Stimulated activated naive B cell treated with anti-CD40 and anti-IgM and Interleukin-4, amounts not matched to agents 10 μg/mL and 1 μg/mL and 100 μg/mL, for 72 hours (primary cell): Measurements from ENCODE around the gene SARDH.

ENCODE experiments used
- ATAC-seq, 2 donors: fragments of 150-1000 bp; cut with Tn5 transposase; replicated peaks; 2 replicates each; pipeline ENCODE4 v1.10.0; 2021; ENCODE audit warnings: moderate library complexity in 1 of 2
- DNase-seq: peaks from one replicate; pipeline ENCODE4 v3.0.0; 2021
- H3K27ac Mint-ChIP-seq: one replicate; pipeline ENCODE4 v1.8.0; 2022; ENCODE audit warnings: mild to moderate bottlenecking, mixed read lengths
- H3K27me3 Mint-ChIP-seq, 2 donors: one replicate each; pipeline ENCODE4 v1.8.0; 2022; ENCODE audit warnings: mixed read lengths in 2 of 2
- H3K36me3 Mint-ChIP-seq, 2 donors: one replicate each; pipeline ENCODE4 v1.8.0; 2022; ENCODE audit warnings: mixed read lengths in 2 of 2, mild to moderate bottlenecking in 1 of 2
- H3K4me1 Mint-ChIP-seq, 2 donors: one replicate each; pipeline ENCODE4 v1.8.0; 2022; ENCODE audit warnings: mixed read lengths in 2 of 2, mild to moderate bottlenecking in 1 of 2
- H3K4me3 Mint-ChIP-seq, 2 donors: one replicate each; pipeline ENCODE4 v1.8.0; 2022; ENCODE audit warnings: mild to moderate bottlenecking in 2 of 2, mixed read lengths in 2 of 2, moderate library complexity in 1 of 2
- H3K9me3 Mint-ChIP-seq, 2 donors: one replicate each; pipeline ENCODE4 v1.8.0; 2022; ENCODE audit warnings: mixed read lengths in 2 of 2, mild to moderate bottlenecking in 1 of 2

Gene SARDH, protein sequence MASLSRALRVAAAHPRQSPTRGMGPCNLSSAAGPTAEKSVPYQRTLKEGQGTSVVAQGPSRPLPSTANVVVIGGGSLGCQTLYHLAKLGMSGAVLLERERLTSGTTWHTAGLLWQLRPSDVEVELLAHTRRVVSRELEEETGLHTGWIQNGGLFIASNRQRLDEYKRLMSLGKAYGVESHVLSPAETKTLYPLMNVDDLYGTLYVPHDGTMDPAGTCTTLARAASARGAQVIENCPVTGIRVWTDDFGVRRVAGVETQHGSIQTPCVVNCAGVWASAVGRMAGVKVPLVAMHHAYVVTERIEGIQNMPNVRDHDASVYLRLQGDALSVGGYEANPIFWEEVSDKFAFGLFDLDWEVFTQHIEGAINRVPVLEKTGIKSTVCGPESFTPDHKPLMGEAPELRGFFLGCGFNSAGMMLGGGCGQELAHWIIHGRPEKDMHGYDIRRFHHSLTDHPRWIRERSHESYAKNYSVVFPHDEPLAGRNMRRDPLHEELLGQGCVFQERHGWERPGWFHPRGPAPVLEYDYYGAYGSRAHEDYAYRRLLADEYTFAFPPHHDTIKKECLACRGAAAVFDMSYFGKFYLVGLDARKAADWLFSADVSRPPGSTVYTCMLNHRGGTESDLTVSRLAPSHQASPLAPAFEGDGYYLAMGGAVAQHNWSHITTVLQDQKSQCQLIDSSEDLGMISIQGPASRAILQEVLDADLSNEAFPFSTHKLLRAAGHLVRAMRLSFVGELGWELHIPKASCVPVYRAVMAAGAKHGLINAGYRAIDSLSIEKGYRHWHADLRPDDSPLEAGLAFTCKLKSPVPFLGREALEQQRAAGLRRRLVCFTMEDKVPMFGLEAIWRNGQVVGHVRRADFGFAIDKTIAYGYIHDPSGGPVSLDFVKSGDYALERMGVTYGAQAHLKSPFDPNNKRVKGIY

DNA sequence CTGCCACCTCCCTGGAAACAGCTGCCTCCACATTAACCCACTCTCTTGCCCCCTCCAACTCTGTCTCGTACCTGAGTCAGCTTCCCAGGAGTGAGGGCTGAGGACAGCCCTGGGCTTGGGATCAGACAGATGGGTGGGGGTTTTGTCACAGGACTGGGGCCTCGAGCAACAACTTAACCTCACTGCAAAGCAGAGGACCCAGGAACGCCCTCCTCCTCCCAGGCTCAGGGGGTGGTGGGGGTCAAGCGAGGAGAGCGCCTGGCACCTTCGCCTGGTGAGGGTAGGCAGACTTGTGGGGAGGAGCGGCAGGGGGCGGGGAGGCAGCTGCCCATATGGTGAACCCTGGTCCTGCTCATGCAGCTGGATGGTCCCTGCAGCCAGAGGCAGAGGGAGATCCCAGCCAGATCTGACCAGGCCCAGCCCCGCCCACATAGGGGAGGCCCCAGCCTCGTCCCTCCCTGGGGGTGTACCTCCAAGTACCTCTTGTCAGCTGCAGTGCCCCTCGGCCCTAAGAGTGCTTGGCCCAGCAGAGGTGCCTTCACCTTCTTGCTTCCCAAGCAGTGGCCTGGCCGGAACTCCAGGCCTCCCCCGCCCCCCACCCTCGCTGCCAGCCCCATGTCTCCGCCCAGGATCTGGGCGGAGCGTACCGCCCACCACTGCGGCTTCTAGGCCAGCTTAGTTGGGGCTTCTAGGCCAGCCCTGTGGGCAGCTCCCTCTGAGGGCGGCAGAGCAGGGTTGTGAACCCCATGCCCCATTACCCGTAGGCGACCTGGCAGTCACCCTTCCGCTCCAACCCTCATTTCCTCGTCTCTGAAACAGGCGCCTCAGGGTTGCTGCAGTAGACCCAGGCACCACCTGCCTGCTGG is at the start of gene SARDH:
SARDH (minus strand) TSS at position 579 of the 866 bp plus-strand sequence. CDS start 4,179 bp downstream, outside the sequence.
- ATAC-seq (peak; percentile 58 to 61), DNase-seq (peak; percentile 40)
- H3K36me3 Mint-ChIP-seq, result no peaks in the 10 kb centered on the region
- H3K9me3 Mint-ChIP-seq, result no peaks in the 10 kb centered on the region
- peaks cover 21 to 47% of the 10 kb centered on the region in 2 donors for H3K4me1 Mint-ChIP-seq
- H3K4me3 Mint-ChIP-seq, result peak within 1 kb of the TSS; percentile 53 to 78
- H3K27me3 Mint-ChIP-seq, result peaks cover 15 to 40% of the 10 kb centered on the region in 2 donors
- no peak within 1 kb of the TSS for H3K27ac Mint-ChIP-seq

- Mint-ChIP-seq H3K4me1 (peaks cover 69 to 96% of the 10 kb centered on the region in 2 donors), H3K27me3 (no peaks in the 10 kb centered on the region), H3K9me3 (no peaks in the 10 kb centered on the region), H3K36me3 (peaks cover 55 to 81% of the 10 kb centered on the region in 2 donors), H3K27ac (peak overlapping the region; percentile 74), H3K4me3 (peak overlapping the region; percentile 41 to 68)
- ATAC-seq (peak; percentile 79), DNase-seq (peak; percentile 33)
Measured at GRCh38 chr9:133787754-133788025, 49.5 kb upstream of the SARDH start.

GRCh38 chr9:133786907-133787753 is 49.0 kb upstream of the SARDH start:
- Mint-ChIP-seq H3K4me3 (peak overlapping the region; percentile 68 to 73), H3K9me3 (no peaks in the 10 kb centered on the region), H3K27me3 (no peaks in the 10 kb centered on the region), H3K36me3 (peaks cover 53 to 77% of the 10 kb centered on the region in 2 donors), H3K27ac (peak overlapping the region; percentile 93), H3K4me1 (peaks cover 72 to 96% of the 10 kb centered on the region in 2 donors)
- DNase-seq (no peak), ATAC-seq (no peak)

GRCh38 chr9:133786371-133786753 is 48.2 kb upstream of the SARDH start:
- peaks cover 68 to 96% of the 10 kb centered on the region in 2 donors for H3K4me1 Mint-ChIP-seq
- peak overlapping the region; percentile 93 for H3K27ac Mint-ChIP-seq
- H3K4me3 Mint-ChIP-seq, result peak overlapping the region; percentile 68 to 73
- no peaks in the 10 kb centered on the region for H3K9me3 Mint-ChIP-seq
- ATAC-seq, result peak; percentile 74 to 79
- peaks cover 50 to 74% of the 10 kb centered on the region in 2 donors for H3K36me3 Mint-ChIP-seq
- DNase-seq, result peak; percentile 68
- no peaks in the 10 kb centered on the region for H3K27me3 Mint-ChIP-seq

GRCh38 chr9:133785753-133786370 is 47.7 kb upstream of the SARDH start:
- Mint-ChIP-seq H3K27ac (peak overlapping the region; percentile 93), H3K4me1 (peaks cover 68 to 96% of the 10 kb centered on the region in 2 donors), H3K9me3 (no peaks in the 10 kb centered on the region), H3K36me3 (peaks cover 50 to 77% of the 10 kb centered on the region in 2 donors), H3K4me3 (peak overlapping the region; percentile 68 to 73), H3K27me3 (no peaks in the 10 kb centered on the region)
- ATAC-seq (no peak), DNase-seq (no peak)

GRCh38 chr9:133784731-133785561 is 46.8 kb upstream of the SARDH start:
- H3K36me3 Mint-ChIP-seq, result peaks cover 54 to 74% of the 10 kb centered on the region in 2 donors
- peaks cover 70 to 87% of the 10 kb centered on the region in 2 donors for H3K4me1 Mint-ChIP-seq
- no peaks in the 10 kb centered on the region for H3K27me3 Mint-ChIP-seq
- H3K9me3 Mint-ChIP-seq, result no peaks in the 10 kb centered on the region
- no peak overlapping the region for H3K4me3 Mint-ChIP-seq
- ATAC-seq (no peak), DNase-seq (no peak)
- peak overlapping the region; percentile 77 for H3K27ac Mint-ChIP-seq

GRCh38 chr9:133783331-133783731 is 45.2 kb upstream of the SARDH start:
- H3K9me3 Mint-ChIP-seq, result no peaks in the 10 kb centered on the region
- peaks cover 54 to 69% of the 10 kb centered on the region in 2 donors for H3K36me3 Mint-ChIP-seq
- DNase-seq, result no peak
- H3K27me3 Mint-ChIP-seq, result no peaks in the 10 kb centered on the region
- H3K4me1 Mint-ChIP-seq, result peaks cover 57 to 71% of the 10 kb centered on the region in 2 donors
- H3K27ac Mint-ChIP-seq, result no peak overlapping the region
- no peak overlapping the region for H3K4me3 Mint-ChIP-seq
- no peak for ATAC-seq

GRCh38 chr9:133782157-133783130 is 44.3 kb upstream of the SARDH start:
- Mint-ChIP-seq H3K27ac (no peak overlapping the region), H3K4me1 (peaks cover 53 to 62% of the 10 kb centered on the region in 2 donors), H3K27me3 (no peaks in the 10 kb centered on the region), H3K4me3 (peak overlapping the region; percentile 14 to 48), H3K9me3 (no peaks in the 10 kb centered on the region), H3K36me3 (peaks cover 51 to 68% of the 10 kb centered on the region in 2 donors)
- DNase-seq, result peak; percentile 54
- ATAC-seq, result peak; percentile 45 to 48

GRCh38 chr9:133781828-133782135 is 43.6 kb upstream of the SARDH start:
- ATAC-seq (no peak), DNase-seq (no peak)
- H3K9me3 Mint-ChIP-seq, result no peaks in the 10 kb centered on the region
- no peaks in the 10 kb centered on the region for H3K27me3 Mint-ChIP-seq
- H3K4me1 Mint-ChIP-seq, result peaks cover 49 to 55% of the 10 kb centered on the region in 2 donors
- H3K27ac Mint-ChIP-seq, result no peak overlapping the region
- peaks cover 48 to 68% of the 10 kb centered on the region in 2 donors for H3K36me3 Mint-ChIP-seq
- no peak overlapping the region for H3K4me3 Mint-ChIP-seq

DNA sequence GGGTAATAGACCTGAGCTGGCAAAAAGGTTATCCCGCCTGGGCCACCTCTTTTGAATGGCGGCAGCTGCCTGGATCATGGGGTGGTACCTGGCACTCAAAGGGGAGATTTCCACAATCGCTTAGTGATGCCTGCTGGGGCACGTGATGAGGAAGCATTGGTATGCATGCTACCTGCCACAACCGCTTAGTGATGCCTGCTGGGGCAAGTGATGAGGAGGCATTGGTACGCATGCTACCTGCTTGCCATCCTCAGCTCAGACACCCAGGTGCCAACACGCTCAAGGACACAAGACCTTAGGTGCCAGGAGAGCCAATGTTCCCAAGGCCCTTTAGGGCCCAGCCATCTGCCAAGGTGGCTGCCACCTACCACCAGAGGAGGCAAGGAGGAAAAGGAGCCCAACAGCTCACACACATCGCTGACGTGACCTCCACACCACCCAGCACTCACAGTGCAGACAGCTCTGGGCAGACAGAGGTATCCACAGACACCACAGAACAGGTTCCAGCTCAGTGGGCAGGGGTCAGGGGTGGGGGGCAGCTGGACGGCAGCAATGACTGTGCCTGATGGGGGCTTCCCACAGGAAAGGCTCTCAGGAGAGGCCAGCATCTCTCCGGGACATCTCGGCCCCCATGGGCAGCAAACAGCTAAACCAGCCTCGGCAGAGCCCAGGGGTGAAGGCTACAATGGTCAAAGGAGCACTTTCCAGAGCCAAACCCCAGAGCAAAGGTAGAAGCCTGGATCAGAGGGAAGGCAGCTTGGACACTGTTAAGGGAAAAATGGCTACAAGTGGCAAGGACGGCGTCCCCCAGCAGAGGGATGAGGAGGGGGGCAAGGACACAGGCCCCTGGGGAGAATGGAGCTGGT is 43.0 kb upstream of the SARDH start:
- Mint-ChIP-seq H3K27ac (peak overlapping the region; percentile 25), H3K36me3 (peaks cover 46 to 62% of the 10 kb centered on the region in 2 donors), H3K9me3 (no peaks in the 10 kb centered on the region), H3K27me3 (no peaks in the 10 kb centered on the region), H3K4me3 (no peak overlapping the region), H3K4me1 (peaks cover 44 to 49% of the 10 kb centered on the region in 2 donors)
- ATAC-seq, result no peak
- DNase-seq, result no peak
